Measurements from ENCODE around the gene SLC16A3. TPM values are rescaled to one million over a fixed set of nuclear protein-coding genes. Genes with fewer than 3 reads are reported as not detected.

SLC16A3 gene
- total RNA-seq: 85.7 TPM
- 28.8 TPM for polyA plus RNA-seq (ENCODE audit: insufficient read depth, low read depth, low replicate concordance)
- long read RNA-seq, donor 1, partial matches to known transcripts: 0 of 3 reads
- long read RNA-seq, donor 1, other reads (novel, unspliced or antisense): 0 of 3 reads
- long read RNA-seq, donor 2, full-length matches to known transcripts: 3 of 3 reads
- long read RNA-seq, donor 2, partial matches to known transcripts: 0 of 3 reads
- long read RNA-seq, donor 2, other reads (novel, unspliced or antisense): 0 of 3 reads
- long read RNA-seq, donor 3, transcript SLC16A3-214 (5 exons, 2,002 nt): major isoform, 8 of 8 reads
- long read RNA-seq, donor 3, partial matches to known transcripts: 0 of 8 reads
- long read RNA-seq, donor 3, other reads (novel, unspliced or antisense): 0 of 8 reads
- long read RNA-seq, donor 4, partial matches to known transcripts: 11 of 43 reads
- long read RNA-seq, donor 4, other reads (novel, unspliced or antisense): 30 of 43 reads
- long read RNA-seq, donor 5: 0 reads
- long read RNA-seq, donor 6, full-length matches to known transcripts: 5 of 5 reads
- long read RNA-seq, donor 6, partial matches to known transcripts: 0 of 5 reads
- long read RNA-seq, donor 6, other reads (novel, unspliced or antisense): 0 of 5 reads
- long read RNA-seq, donor 7, transcript SLC16A3-214 (5 exons, 2,002 nt): major isoform, 16 of 31 reads
- long read RNA-seq, donor 7, partial matches to known transcripts: 6 of 31 reads
- long read RNA-seq, donor 7, other reads (novel, unspliced or antisense): 8 of 31 reads
- long read RNA-seq, donor 8, partial matches to known transcripts: 11 of 12 reads
- long read RNA-seq, donor 8, other reads (novel, unspliced or antisense): 0 of 12 reads
- long read RNA-seq, donor 9: 0 reads
- long read RNA-seq, donor 10, transcript SLC16A3-214 (5 exons, 2,002 nt): major isoform, 6 of 38 reads
- long read RNA-seq, donor 10, partial matches to known transcripts: 8 of 38 reads
- long read RNA-seq, donor 10, other reads (novel, unspliced or antisense): 23 of 38 reads

GRCh38 chr17:82228842-82229697 lies at the start of gene SLC16A3:
Gene SLC16A3, plus strand, starts transcription at chr17:82229042. Its CDS starts 6,967 bp downstream, at chr17:82236009.
- H3K27me3 ChIP-seq (ENCODE audit: control insufficient read depth, insufficient read depth, low read length): no peaks in the 10 kb centered on the region
- DNase-seq: peak; percentile 67 to 94 (median 80)
- H3K9me3 ChIP-seq (ENCODE audit: control insufficient read depth in 2 of 3, insufficient read depth in 1 of 3, low read length in 3 of 3): no peaks in the 10 kb centered on the region
- peak within 1 kb of the TSS; percentile 84 to 86 for H3K27ac ChIP-seq (ENCODE audit: low read depth in 2 of 2, low read length in 2 of 2)
- intact Hi-C loops (cut with DNase I): no loop called here
- H3K36me3 ChIP-seq (ENCODE audit: control insufficient read depth in 2 of 3, insufficient read depth in 3 of 3, low read length in 3 of 3): no peaks in the 10 kb centered on the region
- peaks cover 0 to 25% (median 4%) of the 10 kb centered on the region in 3 donors for H3K4me1 ChIP-seq (ENCODE audit: control insufficient read depth in 2 of 3, insufficient read depth in 2 of 3, low read depth in 1 of 3, low read length in 3 of 3)
- H3K4me3 ChIP-seq (ENCODE audit: low read length in 3 of 3): peak within 1 kb of the TSS in 2 of 3 donors; percentile 45 to 48
- peak within 1 kb of the TSS in 2 of 3 donors; percentile 34 to 48 for H3K9ac ChIP-seq (ENCODE audit: low read length in 3 of 3)
- no peak for TF ChIP-seq CTCF (IDR thresholded peaks at IDR 0.05; ENCODE audit: borderline replicate concordance, extremely low read depth, insufficient read depth)
- no peak for FAIRE-seq

- TF ChIP-seq CTCF (IDR thresholded peaks at IDR 0.05; ENCODE audit: borderline replicate concordance, extremely low read depth, insufficient read depth): no peak
- H3K27ac ChIP-seq (ENCODE audit: low read depth in 2 of 2, low read length in 2 of 2): no peak overlapping the region
- H3K9ac ChIP-seq (ENCODE audit: low read length in 3 of 3): no peak overlapping the region
- no peak overlapping the region for H3K4me3 ChIP-seq (ENCODE audit: low read length in 3 of 3)
- no peaks in the 10 kb centered on the region for H3K27me3 ChIP-seq (ENCODE audit: control insufficient read depth, insufficient read depth, low read length)
- DNase-seq (peak in 1 of 5 donors; percentile 46), FAIRE-seq (no peak)
- H3K4me1 ChIP-seq (ENCODE audit: control insufficient read depth in 2 of 3, insufficient read depth in 2 of 3, low read depth in 1 of 3, low read length in 3 of 3): no peaks in the 10 kb centered on the region
- H3K9me3 ChIP-seq (ENCODE audit: control insufficient read depth in 2 of 3, insufficient read depth in 1 of 3, low read length in 3 of 3): peaks cover 0 to 5% (median 0%) of the 10 kb centered on the region in 3 donors
- peaks cover 0 to 18% (median 6%) of the 10 kb centered on the region in 3 donors for H3K36me3 ChIP-seq (ENCODE audit: control insufficient read depth in 2 of 3, insufficient read depth in 3 of 3, low read length in 3 of 3)
- intact Hi-C loops (cut with DNase I): loop anchor here (10.0 kb wide), 1 partner anchor 65 kb away; no protein-coding TSS in a partner anchor
Measured at GRCh38 chr17:82179412-82179811, 49.4 kb upstream of the SLC16A3 start.

- no peak for TF ChIP-seq CTCF (IDR thresholded peaks at IDR 0.05; ENCODE audit: borderline replicate concordance, extremely low read depth, insufficient read depth)
- no peak overlapping the region for H3K9ac ChIP-seq (ENCODE audit: low read length in 3 of 3)
- H3K27ac ChIP-seq (ENCODE audit: low read depth in 2 of 2, low read length in 2 of 2): no peak overlapping the region
- H3K4me1 ChIP-seq (ENCODE audit: control insufficient read depth in 2 of 3, insufficient read depth in 2 of 3, low read depth in 1 of 3, low read length in 3 of 3): no peaks in the 10 kb centered on the region
- no peaks in the 10 kb centered on the region for H3K27me3 ChIP-seq (ENCODE audit: control insufficient read depth, insufficient read depth, low read length)
- intact Hi-C loops (cut with DNase I): loop anchor here (10.0 kb wide), 1 partner anchor 65 kb away; no protein-coding TSS in a partner anchor
- DNase-seq (peak in 2 of 5 donors; percentile 12 to 51), FAIRE-seq (no peak)
- no peak overlapping the region for H3K4me3 ChIP-seq (ENCODE audit: low read length in 3 of 3)
- peaks cover 0 to 5% (median 0%) of the 10 kb centered on the region in 3 donors for H3K9me3 ChIP-seq (ENCODE audit: control insufficient read depth in 2 of 3, insufficient read depth in 1 of 3, low read length in 3 of 3)
- H3K36me3 ChIP-seq (ENCODE audit: control insufficient read depth in 2 of 3, insufficient read depth in 3 of 3, low read length in 3 of 3): peaks cover 0 to 20% (median 6%) of the 10 kb centered on the region in 3 donors
Measured at GRCh38 chr17:82179946-82180475, 48.8 kb upstream of the SLC16A3 start.

Data from kidney (tissue), 22 donors.